ENCODE results near the gene FUCA2. TPM values are rescaled to one million over a fixed set of nuclear protein-coding genes. Genes with fewer than 3 reads are reported as not detected.

Gene FUCA2
- total RNA-seq = 1 to 10 TPM; 1.1 to 1.5 TPM
- polyA plus RNA-seq (2013, experiment 1 of 2) = 11.8 TPM
- polyA plus RNA-seq (2013, experiment 2 of 2) = 11.0 TPM
- 2.0 to 21.9 (median 7.3) reads per million in 172 experiments for total RNA-seq

DNA sequence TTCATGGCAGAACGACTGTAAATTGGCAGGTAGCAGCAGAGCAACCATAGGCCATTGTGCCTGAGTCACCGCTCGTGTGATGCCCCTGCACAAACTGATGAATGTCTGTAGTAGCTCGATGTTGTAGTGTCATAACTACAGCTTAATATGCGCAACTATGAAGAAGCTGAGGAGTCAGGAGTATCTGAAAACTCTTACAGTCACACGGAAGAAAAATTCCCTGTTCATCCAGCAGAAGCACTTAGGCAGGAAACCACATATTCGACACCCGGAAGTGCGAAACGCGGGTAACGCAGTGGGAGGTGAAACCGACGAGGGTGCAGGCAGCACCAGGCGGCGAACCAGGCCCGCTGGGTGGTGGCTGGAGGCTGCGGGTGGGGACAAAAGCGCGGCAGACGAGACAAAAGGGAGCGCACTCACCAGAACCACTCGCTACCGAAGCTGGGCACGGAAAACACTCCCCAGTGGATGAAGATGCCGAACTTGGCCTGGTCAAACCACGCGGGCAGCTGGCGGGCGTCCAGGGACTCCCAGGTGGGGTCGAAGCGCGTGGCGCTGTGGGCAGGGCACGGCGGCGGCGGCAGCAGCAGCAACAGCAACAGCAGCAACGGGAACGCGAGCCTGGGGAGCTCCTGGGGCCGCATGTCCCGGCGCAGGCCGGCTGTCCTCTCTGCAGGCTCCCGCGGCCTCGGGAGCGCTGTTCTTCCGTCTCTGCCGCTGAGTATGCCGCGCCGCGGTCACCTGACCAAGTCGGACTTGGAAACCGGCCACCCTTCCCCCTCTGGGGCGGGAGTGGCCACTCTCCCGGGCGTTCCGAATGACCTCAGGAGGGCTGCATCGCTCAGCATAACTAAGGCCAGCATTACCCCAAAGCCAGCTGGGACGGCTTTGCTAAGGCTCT lies at the start of gene FUCA2:
Gene FUCA2 (minus strand): TSS at position 730 of the 901 bp plus-strand sequence. CDS start 86 bp downstream, at position 644.
- TF ChIP-seq CTCF (IDR thresholded peaks at IDR 0.05) = no peak
- Histone ChIP-seq H3K36me3 (ENCODE audit: insufficient read depth, low read length) (no peaks in the 10 kb centered on the region), H3K4me3 (ENCODE audit: low read length) (peak within 1 kb of the TSS; percentile 66), H3K27me3 (ENCODE audit: control insufficient read depth in 1 of 2, insufficient read depth in 2 of 2, low read length in 2 of 2) (no peaks in the 10 kb centered on the region), H3K27ac (ENCODE audit: low read depth in 1 of 2, low read length in 2 of 2) (peak within 1 kb of the TSS; percentile 31 to 46), H3K4me1 (ENCODE audit: insufficient read depth, low read length) (peaks cover 25% of the 10 kb centered on the region), H3K9me3 (ENCODE audit: control insufficient read depth in 1 of 2, insufficient read depth in 1 of 2, low read length in 2 of 2) (peaks cover 0 to 3% of the 10 kb centered on the region in 2 experiments)
- intact Hi-C loops (cut with DNase I, micrococcal nuclease) = no loop called here
- Mint-ChIP-seq H3K9me3 (no peaks in the 10 kb centered on the region), H3K4me1 (ENCODE audit: low read depth) (peaks cover 23% of the 10 kb centered on the region), H3K27ac (peak within 1 kb of the TSS; percentile 90), H3K36me3 (ENCODE audit: low read depth) (peaks cover 7% of the 10 kb centered on the region), H3K4me3 (peak within 1 kb of the TSS; percentile 96), H3K27me3 (no peaks in the 10 kb centered on the region)
- DNase-seq (peak; percentile 42 to 86 (median 62)), ATAC-seq (ENCODE audit: poor library complexity) (peak; percentile 84)
- CTCF ChIA-PET = interaction anchor here (0.7 to 1.7 kb wide), 2 partner anchors 15 to 64 kb away, joined by 4 to 10 read pairs; no protein-coding TSS in a partner anchor
- POLR2A ChIA-PET = interaction anchor here (0.5 to 3.7 kb wide), 10 partner anchors 10 to 553 kb away, joined by 3 to 40 read pairs (median 5); partner anchors contain the start of genes ADAT2, LTV1 and PEX3

GRCh38 chr6:143561105-143561704 lies 49.7 kb upstream of the FUCA2 start:
- TF ChIP-seq CTCF (IDR thresholded peaks at IDR 0.05) = no peak
- Histone ChIP-seq H3K27ac (ENCODE audit: low read depth in 1 of 2, low read length in 2 of 2) (no peak overlapping the region), H3K36me3 (ENCODE audit: insufficient read depth, low read length) (peaks cover 7% of the 10 kb centered on the region), H3K4me3 (ENCODE audit: low read length) (no peak overlapping the region), H3K27me3 (ENCODE audit: control insufficient read depth in 1 of 2, insufficient read depth in 2 of 2, low read length in 2 of 2) (no peaks in the 10 kb centered on the region), H3K9me3 (ENCODE audit: control insufficient read depth in 1 of 2, insufficient read depth in 1 of 2, low read length in 2 of 2) (no peaks in the 10 kb centered on the region), H3K4me1 (ENCODE audit: insufficient read depth, low read length) (peaks cover 37% of the 10 kb centered on the region)
- H3K27ac Mint-ChIP-seq = no peak overlapping the region
- CTCF ChIA-PET = interaction anchor here (0.9 to 1.3 kb wide), 3 partner anchors 14 to 22 kb away, joined by 3 to 4 read pairs (median 3); no protein-coding TSS in a partner anchor
- H3K4me1 Mint-ChIP-seq (ENCODE audit: low read depth) = peaks cover 9% of the 10 kb centered on the region
- DNase-seq (no peak), ATAC-seq (ENCODE audit: poor library complexity) (no peak)
- intact Hi-C loops (cut with DNase I, micrococcal nuclease) = no loop called here
- no peaks in the 10 kb centered on the region for H3K27me3 Mint-ChIP-seq
- no peak overlapping the region for H3K4me3 Mint-ChIP-seq
- no peaks in the 10 kb centered on the region for H3K36me3 Mint-ChIP-seq (ENCODE audit: low read depth)
- H3K9me3 Mint-ChIP-seq = no peaks in the 10 kb centered on the region
- POLR2A ChIA-PET = interaction anchor here (1.2 kb wide), 1 partner anchor 25 kb away, joined by 3 read pairs; no protein-coding TSS in a partner anchor

DNA sequence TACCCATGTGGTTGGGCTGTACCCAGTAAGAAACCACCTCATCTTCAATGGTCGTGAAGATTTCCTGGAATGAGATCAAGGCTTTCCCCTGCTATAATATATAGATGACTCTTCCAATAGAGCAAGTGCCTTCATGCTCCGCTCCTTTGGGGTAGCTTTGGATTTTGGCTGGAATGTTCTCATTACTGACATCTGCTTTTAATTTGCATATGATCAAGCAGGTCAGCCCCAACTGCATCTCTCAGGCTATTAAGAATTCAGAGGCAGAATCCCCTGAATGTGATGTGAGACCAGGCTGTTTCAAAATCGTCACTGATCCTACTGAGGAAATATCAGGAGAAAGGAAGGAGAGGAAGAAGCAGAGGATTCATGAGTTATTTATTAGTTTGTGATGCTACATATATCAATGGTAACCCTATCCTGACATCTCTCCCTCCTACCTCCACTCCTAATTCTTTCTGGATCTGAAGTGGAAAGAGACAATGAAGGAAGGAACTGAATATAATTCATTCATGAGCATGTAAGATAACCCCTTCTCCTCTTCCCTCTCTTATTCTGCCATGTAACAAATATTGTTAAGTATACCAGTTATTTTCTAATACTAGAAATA lies 47.6 kb upstream of the FUCA2 start:
- DNase-seq = no peak
- Histone ChIP-seq H3K9me3 (ENCODE audit: control insufficient read depth in 1 of 2, insufficient read depth in 1 of 2, low read length in 2 of 2) (no peaks in the 10 kb centered on the region), H3K36me3 (ENCODE audit: insufficient read depth, low read length) (peaks cover 7% of the 10 kb centered on the region), H3K4me1 (ENCODE audit: insufficient read depth, low read length) (peaks cover 43% of the 10 kb centered on the region), H3K27ac (ENCODE audit: low read depth in 1 of 2, low read length in 2 of 2) (no peak overlapping the region), H3K4me3 (ENCODE audit: low read length) (no peak overlapping the region), H3K27me3 (ENCODE audit: control insufficient read depth in 1 of 2, insufficient read depth in 2 of 2, low read length in 2 of 2) (no peaks in the 10 kb centered on the region)
- Mint-ChIP-seq H3K4me3 (no peak overlapping the region), H3K27me3 (no peaks in the 10 kb centered on the region), H3K36me3 (ENCODE audit: low read depth) (no peaks in the 10 kb centered on the region), H3K9me3 (no peaks in the 10 kb centered on the region), H3K4me1 (ENCODE audit: low read depth) (peaks cover 30% of the 10 kb centered on the region), H3K27ac (no peak overlapping the region)
- TF ChIP-seq CTCF (IDR thresholded peaks at IDR 0.05) = no peak
- no peak for ATAC-seq (ENCODE audit: poor library complexity)
- intact Hi-C loops (cut with DNase I, micrococcal nuclease) = no loop called here
- ChIA-PET CTCF (no interaction called here), POLR2A (no interaction called here)

Data from CD4-positive, alpha-beta T cell (primary cell).